Stimulated activated CD4-positive, alpha-beta T cell treated with anti-CD3 and anti-CD28 coated beads, TNF-alpha, amount 100 ng/mL, for 48 hours (primary cell): ENCODE data around the gene RAC2.
"Not testable (repeated sequence)": the region's sequence is repeated elsewhere in the genome, so short reads cannot be mapped to it uniquely, and the experiment has no call there.

Experiments
- DNase-seq, 3 donors: peaks; one replicate each; pipeline ENCODE4 v3.0.0-alpha.2; 2020; ENCODE audit warnings: low read depth in 3 of 3

The RAC2 gene

DNA sequence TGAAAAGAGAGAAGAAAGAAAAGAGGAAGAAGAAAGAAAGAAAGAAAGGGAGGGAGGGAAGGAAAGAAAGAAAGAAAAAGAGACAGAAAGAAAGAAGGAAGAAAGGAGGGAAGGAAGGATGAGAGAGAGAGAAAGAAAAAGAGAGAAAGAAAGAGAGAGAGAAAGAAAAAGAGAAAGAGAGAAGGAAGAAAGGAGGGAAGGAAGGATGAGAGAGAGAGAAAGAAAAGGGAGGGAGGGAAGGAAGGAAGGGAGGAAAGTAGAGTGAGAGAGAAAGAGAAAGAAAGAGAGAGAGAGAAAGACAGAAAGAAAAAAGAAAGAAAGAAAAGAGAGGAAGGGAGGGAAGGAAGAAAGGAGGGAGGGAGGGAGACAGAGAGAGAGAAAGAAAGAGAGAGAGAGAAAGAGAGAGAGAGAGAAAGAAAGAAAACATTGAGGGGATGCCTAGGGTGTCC lies 11.5 kb upstream of the RAC2 start:
- no peak for DNase-seq

DNA sequence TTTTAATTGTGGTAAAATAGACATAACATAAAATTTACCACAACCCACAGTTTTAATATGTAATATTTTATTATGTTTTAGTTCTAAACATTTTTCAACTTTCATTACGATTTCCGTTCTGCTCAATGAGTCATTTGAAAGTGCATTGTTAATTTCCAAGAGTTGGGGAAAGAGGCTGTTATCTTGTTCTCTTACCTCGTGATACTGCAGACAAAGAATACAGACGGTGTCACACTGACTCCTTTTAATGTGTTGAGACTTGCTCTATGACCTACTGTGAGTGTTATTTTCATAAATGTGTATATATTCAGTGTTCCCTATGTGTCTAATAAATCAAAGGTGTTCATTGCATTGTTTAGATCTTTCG lies 10.8 kb upstream of the RAC2 start:
- DNase-seq: no peak

GRCh38 chr22:37254209-37254866 lies 10.3 kb upstream of the RAC2 start:
- DNase-seq: no peak

- no peak for DNase-seq
Observed at GRCh38 chr22:37253126-37253660, 9.1 kb upstream of the RAC2 start.

GRCh38 chr22:37251836-37252235 lies 7.8 kb upstream of the RAC2 start:
- DNase-seq: not testable (repeated sequence)

- no peak for DNase-seq
Observed at GRCh38 chr22:37249986-37250385, 5.9 kb upstream of the RAC2 start.

DNA sequence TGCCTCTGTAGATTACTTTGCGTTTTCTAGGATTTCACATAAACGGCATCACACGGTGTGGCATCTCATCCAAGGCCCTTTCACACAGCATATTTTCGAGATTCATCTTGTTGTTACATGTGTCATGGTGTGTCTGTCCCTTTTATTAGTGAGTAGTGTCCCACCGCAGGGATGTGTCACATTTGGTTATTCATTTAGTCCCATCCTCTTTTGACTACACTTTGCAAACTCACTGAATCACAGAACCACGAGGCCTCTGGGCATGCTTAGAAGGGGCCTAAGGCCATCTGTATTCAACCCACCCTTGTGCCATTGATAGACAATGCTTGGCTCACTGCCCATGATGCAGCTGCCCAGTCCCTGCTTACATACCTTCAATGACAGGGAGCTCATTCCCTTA lies 4.2 kb upstream of the RAC2 start:
- DNase-seq: no peak

DNA sequence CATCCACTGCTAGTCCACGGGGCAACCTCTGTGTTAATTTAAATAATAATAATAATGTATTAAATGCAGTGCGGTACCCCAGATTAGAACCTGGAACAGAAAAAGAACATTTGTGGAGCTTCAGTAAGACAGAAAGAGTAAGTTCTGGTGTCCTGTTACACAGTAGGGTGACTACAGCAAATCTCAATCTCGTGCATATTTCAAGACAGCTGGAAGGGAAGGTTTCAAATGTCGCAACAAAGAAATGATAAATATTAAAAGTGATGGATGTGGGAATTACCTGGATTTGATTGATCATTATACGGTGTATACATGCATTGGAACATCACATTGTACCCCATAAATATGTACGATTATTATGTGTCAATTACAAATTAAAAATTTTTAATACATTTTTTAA lies 1.7 kb upstream of the RAC2 start:
- DNase-seq: no peak

DNA sequence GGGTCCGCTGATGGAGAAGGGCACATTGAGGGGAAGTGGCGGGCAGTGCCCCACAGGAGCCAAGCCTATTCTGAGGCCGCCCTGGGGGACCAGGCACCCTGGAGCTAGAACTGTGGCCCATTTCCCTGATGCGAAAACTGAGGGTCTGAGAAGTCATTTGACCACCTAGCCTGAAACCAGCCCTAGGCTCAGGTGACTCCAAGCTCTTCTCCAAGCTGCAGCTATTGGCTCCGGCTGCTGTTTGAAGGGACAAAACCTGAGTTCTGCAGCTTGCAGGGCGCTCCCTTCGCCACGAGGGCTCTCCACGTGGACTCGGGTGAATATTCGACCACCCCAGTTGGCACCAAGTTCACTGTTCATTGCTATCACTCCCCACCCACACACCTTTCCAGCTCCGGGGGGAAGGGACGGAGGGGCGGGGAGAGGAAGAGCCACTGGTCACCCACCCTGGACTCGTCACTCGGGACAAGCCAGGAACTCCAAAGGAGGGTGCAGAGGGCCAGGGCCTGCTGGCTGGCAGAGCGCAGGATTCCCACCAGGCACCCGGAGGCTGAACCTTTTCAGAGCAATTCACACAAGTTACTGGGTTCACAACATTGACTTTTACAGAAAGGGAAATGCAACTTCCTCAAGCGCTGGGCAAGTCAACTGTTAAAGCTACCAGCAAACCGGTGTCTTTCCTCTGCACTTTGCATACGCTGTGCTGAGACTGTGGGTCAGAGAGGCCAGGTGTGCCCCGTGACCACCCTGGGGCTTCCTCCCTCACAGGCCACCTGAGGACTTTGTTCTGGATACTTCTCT lies 1.1 kb upstream of the RAC2 start:
- DNase-seq: no peak

DNA sequence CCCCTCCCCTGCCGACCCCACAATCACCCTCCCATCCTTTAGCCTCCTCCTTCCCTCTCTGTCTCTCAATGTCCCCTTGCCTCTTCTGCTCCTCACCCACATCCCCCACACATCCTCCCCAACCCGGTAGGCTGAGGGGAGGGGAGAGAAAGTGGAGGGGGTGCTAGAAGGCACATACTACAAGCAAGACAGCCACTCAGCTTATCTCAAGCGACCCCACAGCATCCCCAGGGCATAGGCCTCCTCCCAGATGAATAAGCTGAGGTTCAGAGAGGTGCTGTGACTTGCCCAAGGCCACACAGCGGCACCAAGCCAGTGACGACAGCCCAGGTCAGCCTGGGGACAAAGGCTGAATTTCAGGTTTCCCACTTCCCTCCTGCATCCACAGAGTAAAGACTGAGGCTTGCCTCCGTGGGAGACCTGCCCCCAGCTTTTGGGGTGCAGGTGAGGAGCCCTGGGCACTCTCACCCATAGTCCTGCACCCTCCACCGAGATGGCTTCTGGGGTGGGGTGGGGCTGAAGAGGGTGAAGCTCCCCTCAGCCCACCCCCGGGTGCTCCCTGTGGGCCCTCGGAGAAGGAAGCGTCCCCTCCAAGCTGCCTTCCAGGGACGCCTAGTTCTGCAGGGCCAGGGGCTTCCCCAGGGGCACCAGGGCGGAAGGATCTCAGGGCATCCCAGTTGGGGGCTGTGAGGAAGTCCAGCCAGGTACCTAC lies 511 bp downstream of the RAC2 start:
- no peak for DNase-seq

GRCh38 chr22:37242395-37242918 lies 1.6 kb downstream of the RAC2 start:
- peak; percentile 81 to 89 (median 88) for DNase-seq

DNA sequence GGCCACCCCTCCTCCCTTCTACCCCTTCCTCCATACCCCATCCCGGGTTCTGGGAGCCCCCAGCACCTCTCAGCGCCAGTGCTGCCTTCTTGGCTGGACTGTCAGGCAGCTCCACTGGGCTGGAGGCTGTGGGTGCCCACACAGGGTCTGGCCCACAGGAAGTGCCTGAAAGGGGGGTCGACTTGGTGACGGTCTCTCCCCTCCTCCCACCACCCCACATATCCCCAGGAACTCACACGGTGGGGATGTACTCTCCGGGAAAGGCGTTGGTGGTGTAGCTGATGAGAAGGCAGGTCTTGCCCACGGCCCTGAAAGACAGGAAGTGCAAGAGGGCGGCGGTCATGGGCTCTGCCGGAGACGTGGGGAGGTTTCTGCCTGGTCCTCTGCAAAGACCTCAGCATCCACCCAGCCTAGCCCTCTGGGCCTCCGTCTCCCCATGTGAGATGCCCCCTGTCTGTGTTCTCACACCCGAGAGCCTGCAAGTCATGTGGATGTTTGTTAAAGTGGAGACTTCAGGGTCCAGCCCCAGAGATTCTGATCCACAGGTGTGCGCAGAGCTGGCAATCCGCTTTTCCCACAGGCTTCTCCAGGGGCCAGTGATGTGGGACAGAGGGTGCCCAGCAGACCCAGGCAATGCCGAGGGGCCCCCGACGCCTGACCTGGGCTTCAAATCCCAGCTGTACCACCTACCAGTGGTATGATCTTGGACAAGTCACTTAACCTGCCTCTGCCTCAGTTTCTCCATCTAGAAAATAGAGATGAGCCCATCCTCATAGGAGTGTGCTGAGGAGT lies 2.5 kb downstream of the RAC2 start:
- no peak for DNase-seq

DNA sequence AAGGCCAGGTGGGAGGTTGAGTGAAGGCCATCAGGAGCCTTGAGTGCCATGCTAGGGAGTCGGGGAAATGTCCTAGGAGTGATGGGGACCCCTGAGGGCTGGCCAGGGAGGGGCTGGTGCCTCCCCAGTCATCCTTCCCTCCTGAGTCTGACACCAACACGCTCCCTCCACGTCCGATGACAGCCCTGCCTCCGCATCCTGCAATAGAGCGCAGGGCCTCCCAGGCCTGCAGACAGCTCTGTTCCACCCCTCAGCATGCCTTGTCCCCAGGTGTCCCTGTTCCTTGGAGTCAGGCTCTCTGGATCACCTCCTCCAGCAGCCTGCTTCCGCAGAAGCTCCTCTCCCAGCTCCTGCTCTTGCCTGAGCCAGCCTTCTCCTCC lies 3.1 kb downstream of the RAC2 start:
- no peak for DNase-seq

- no peak for DNase-seq
Observed at GRCh38 chr22:37240240-37240940, 3.7 kb downstream of the RAC2 start.

DNA sequence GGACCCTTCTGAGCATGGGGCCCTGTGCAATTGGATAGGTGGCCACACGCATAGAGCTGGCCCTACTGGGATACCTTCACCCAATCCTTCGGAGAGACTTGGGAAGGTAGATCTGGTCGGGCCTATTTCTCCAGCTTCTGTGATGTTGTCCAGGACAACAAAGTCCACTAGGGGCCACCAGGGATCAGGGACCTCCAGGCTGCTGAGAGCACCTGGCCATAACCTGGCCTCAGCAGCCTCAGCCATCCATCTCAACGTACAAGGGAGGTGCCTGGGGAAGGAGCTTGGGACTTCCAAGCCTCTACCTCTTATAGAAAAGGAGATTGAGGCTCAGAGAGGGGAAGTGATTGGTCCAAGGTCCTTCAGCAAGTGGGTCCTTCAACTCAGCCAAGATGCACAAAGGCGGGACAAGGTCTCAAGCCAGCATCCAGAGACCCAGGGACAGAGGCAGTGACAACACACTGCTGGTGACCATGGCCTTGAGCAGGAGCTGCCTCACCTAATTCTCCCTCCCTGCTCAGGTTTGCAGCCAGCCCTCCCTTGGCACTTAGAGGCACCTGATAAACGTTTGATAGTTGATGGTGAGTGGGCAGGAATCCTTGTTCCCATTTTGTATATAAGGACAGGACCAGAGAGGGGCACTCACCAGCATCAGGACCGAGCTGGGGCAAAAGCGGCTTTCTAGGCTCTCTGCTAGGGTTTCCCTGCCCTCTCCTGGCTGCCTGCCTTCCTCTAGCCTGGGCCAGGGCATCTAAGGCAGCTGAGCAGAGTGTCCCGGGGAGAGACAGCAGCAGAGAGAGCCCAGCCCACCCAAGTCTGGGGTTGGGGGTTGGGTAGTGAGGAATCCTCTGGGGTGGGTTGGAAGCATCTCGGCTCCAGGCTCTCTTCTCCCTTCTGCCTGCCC lies 4.5 kb downstream of the RAC2 start:
- DNase-seq: no peak

DNA sequence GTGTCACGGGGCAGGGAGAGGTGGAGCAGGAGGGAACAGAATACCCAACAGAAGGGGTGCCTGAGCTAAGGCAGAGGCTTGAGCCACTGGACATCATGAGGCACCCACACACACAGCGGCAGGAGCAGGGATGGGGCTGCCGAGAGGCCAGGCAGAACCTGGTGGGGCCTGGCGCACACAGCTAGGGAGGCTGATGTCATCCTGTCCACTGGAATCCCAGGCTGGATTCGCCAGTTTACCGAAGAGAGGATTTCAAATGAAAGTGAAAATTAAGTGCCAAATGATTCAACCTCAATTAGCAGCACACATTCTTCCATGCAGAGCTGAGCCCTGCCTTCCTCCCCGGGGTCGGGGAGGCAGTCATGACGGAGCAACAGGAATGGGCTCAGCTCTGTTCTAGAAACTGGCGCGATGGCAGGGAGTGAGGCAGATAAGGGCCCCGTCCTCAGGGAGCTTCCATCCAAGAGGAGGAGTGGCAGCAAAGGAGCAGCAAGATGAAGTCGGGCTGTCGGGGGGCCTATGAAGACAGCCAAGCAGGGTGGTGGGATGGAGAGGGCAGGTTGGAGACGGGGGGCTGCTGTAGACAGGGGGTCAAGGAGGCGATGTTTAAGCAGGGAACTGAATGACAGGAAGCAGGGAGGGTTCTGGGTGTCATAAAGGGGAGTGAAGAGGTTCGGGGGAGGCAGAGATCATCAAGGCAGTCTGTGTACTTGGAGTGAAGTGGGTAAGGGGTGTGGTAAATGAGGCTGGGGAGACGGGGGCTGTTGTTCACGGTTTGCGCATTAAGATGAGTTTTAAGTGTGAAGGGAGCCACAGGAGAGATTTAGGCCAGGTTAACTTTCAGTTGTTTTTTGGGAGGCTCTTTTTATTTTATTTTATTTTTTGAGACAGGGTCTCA lies 6.4 kb downstream of the RAC2 start:
- DNase-seq: no peak

GRCh38 chr22:37235897-37236607 lies 8.0 kb downstream of the RAC2 start:
- DNase-seq: no peak
